Measurements from ENCODE around the gene RELB. TPM values are rescaled to one million over a fixed set of nuclear protein-coding genes. Genes with fewer than 3 reads are reported as not detected.

Gene RELB
- polyA plus RNA-seq, 1 experiment, result 9.9 TPM

DNA sequence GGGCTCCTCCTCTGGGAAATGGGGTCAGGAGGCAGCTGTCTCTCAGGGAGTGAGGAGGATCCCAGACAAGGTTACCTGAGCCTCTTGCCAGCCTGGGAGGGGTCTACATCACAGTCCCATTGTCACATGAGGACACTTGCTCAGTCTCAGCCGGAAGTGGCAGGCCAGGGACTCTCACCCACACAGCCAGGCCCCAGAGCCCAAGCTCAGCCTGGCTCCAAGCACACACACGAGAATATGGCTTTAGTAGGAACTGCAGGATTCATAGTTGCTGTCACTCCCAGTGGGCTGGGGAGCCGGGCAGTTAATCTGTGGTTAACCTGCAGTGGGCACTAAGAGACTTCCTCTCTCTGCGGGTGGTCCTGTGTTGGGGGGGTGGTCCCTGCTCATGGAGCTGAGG is 15.8 kb upstream of the RELB start:
- ChIA-PET CTCF (no interaction called here), POLR2A (no interaction called here)
- no peak for TF ChIP-seq CTCF (IDR thresholded peaks at IDR 0.05; ENCODE audit: low read depth, low read length)
- Histone ChIP-seq H3K9me3 (ENCODE audit: control insufficient read depth, insufficient read depth, low read length) (no peaks in the 10 kb centered on the region), H3K27me3 (ENCODE audit: control insufficient read depth, insufficient read depth, low read length) (no peaks in the 10 kb centered on the region), H3K27ac (ENCODE audit: low read depth, low read length) (no peak overlapping the region), H3K4me3 (ENCODE audit: low read depth, low read length) (no peak overlapping the region)
- DNase-seq (ENCODE audit: low read depth, low spot score), result no peak

GRCh38 chr19:44986389-44986788 is 14.9 kb upstream of the RELB start:
- ChIA-PET CTCF (no interaction called here), POLR2A (no interaction called here)
- no peak for TF ChIP-seq CTCF (IDR thresholded peaks at IDR 0.05; ENCODE audit: low read depth, low read length)
- no peak overlapping the region for H3K4me3 ChIP-seq (ENCODE audit: low read depth, low read length)
- no peak for DNase-seq (ENCODE audit: low read depth, low spot score)
- H3K9me3 ChIP-seq (ENCODE audit: control insufficient read depth, insufficient read depth, low read length), result no peaks in the 10 kb centered on the region
- no peaks in the 10 kb centered on the region for H3K27me3 ChIP-seq (ENCODE audit: control insufficient read depth, insufficient read depth, low read length)
- no peak overlapping the region for H3K27ac ChIP-seq (ENCODE audit: low read depth, low read length)

DNA sequence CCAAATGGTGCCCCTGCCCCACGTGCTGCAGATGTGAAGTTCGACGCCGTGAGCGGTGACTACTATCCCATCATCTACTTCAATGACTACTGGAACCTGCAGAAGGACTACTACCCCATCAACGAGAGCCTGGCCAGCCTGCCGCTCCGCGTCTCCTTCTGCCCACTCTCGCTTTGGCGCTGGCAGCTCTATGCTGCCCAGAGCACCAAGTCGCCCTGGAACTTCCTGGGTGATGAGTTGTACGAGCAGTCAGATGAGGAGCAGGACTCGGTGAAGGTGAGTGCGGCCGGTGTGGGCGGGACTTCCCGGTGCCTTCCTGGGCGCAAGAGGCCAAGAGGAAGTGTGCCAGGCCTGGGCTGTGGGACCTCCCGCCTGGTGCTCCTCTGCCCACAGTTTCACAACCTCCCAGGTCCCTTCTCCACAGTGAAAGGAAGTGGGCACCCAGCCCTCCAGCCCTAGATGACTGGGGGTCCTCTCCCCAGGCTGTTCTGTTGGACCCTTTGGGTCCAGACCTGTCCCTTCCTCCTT is 14.1 kb upstream of the RELB start:
- H3K4me3 ChIP-seq (ENCODE audit: low read depth, low read length), result no peak overlapping the region
- ChIA-PET CTCF (no interaction called here), POLR2A (no interaction called here)
- no peak overlapping the region for H3K27ac ChIP-seq (ENCODE audit: low read depth, low read length)
- no peak for TF ChIP-seq CTCF (IDR thresholded peaks at IDR 0.05; ENCODE audit: low read depth, low read length)
- no peaks in the 10 kb centered on the region for H3K27me3 ChIP-seq (ENCODE audit: control insufficient read depth, insufficient read depth, low read length)
- no peak for DNase-seq (ENCODE audit: low read depth, low spot score)
- H3K9me3 ChIP-seq (ENCODE audit: control insufficient read depth, insufficient read depth, low read length), result no peaks in the 10 kb centered on the region

- no peak for DNase-seq (ENCODE audit: low read depth, low spot score)
- Histone ChIP-seq H3K27me3 (ENCODE audit: control insufficient read depth, insufficient read depth, low read length) (no peaks in the 10 kb centered on the region), H3K4me3 (ENCODE audit: low read depth, low read length) (no peak overlapping the region), H3K9me3 (ENCODE audit: control insufficient read depth, insufficient read depth, low read length) (no peaks in the 10 kb centered on the region), H3K27ac (ENCODE audit: low read depth, low read length) (no peak overlapping the region)
- ChIA-PET POLR2A (no interaction called here), CTCF (interaction anchor here (0.6 to 1.8 kb wide), 4 partner anchors 9 to 283 kb away, joined by 3 to 7 read pairs (median 4); partner anchors contain the start of gene NECTIN2)
- TF ChIP-seq CTCF (IDR thresholded peaks at IDR 0.05; ENCODE audit: low read depth, low read length), result no peak
These were observed 13.0 kb upstream of the RELB start for GRCh38 chr19:44988273-44988672.

- H3K27me3 ChIP-seq (ENCODE audit: control insufficient read depth, insufficient read depth, low read length), result no peaks in the 10 kb centered on the region
- DNase-seq (ENCODE audit: low read depth, low spot score), result peak; percentile 8
- CTCF ChIA-PET, result interaction anchor here (0.6 to 1.8 kb wide), 6 partner anchors 8 to 350 kb away, joined by 3 to 7 read pairs (median 4); no protein-coding TSS in a partner anchor
- no peak overlapping the region for H3K4me3 ChIP-seq (ENCODE audit: low read depth, low read length)
- no peaks in the 10 kb centered on the region for H3K9me3 ChIP-seq (ENCODE audit: control insufficient read depth, insufficient read depth, low read length)
- peak; percentile 63 for TF ChIP-seq CTCF (IDR thresholded peaks at IDR 0.05; ENCODE audit: low read depth, low read length)
- H3K27ac ChIP-seq (ENCODE audit: low read depth, low read length), result no peak overlapping the region
- POLR2A ChIA-PET, result interaction anchor here (0.6 kb wide), 1 partner anchor 27 kb away, joined by 5 read pairs; no protein-coding TSS in a partner anchor
These were observed 12.2 kb upstream of the RELB start for GRCh38 chr19:44988896-44989556.

Data from AG04450 (cell line).